ENCODE measurements around the gene SLC35F3.

DNA sequence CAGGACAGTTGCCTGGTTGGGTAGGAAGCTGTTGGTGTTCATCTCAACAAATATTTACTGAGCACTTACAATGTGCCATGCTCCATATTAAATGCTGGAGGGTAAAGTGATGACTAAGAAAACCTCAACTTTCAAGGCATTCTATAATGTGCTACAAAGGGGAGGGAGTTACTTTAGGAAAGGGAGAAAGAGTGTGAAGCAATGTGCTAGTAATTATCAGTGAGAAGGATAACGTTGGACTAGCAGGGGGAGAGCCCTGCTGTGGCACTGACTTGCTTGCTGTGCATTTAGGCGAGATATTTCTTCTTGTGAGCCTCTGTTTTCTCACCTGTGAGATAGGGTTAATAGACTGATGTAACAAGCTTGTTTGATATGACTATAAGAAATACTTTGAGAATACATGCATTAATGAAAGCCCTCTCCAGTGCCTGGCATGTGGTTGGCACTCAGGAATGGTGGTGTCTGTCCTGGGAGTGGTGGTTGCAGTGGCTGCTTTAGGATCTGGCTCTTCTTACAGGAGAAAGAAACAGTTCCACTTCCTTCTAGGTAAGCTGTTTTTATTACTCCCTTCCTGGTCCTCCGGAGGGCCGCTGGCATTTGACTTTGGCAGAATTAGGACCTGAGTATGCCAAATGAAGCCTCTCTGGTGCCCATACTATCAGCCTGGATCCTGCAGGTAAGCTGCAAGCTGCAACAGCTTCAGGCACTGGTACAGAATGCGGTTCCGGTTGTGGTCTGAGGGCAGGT lies 357.7 kb downstream of the SLC35F3 start:
- TF ChIP-seq IRF2 (CRISPR knock-in tag; IDR thresholded peaks at IDR 0.05; ENCODE audit: borderline replicate concordance, low read depth) = no peak
- no peak for TF ChIP-seq MXD4 (CRISPR knock-in tag; IDR thresholded peaks at IDR 0.05; ENCODE audit: borderline replicate concordance)
- no peak for TF ChIP-seq CTCF (IDR thresholded peaks at IDR 0.05)
- no peak for TF ChIP-seq JUN (CRISPR knock-in tag; IDR thresholded peaks at IDR 0.05)
